Caco-2 (cell line): Measurements from ENCODE around the gene ANK2. TPM values are rescaled to one million over a fixed set of nuclear protein-coding genes. Genes with fewer than 3 reads are reported as not detected.

Source experiments
- BruUV-seq: library from RNA; stranded (reverse); fragments of 400-500 nt; replicated peaks from 2 replicates; lab custom pipeline; 2021; lab: Mats Ljungman, UMichigan
- CTCF ChIA-PET: fragments of 300-600 bp; sonication (Branson Sonifier 250); formaldehyde crosslinking; loops from one replicate; lab custom pipeline; 2022; ENCODE audit warnings: antibody characterized with exemption; lab: Charles Lee
- POLR2A ChIA-PET: fragments of 300-600 bp; sonication (Branson Sonifier 250); formaldehyde crosslinking; loops from one replicate; lab custom pipeline; 2022; ENCODE audit warnings: antibody characterized with exemption; lab: Charles Lee
- DNase-seq, 2 experiments: peaks; one replicate each; pipeline versions ENCODE4 v3.0.0 to v3.0.0-alpha.2; 2020 to 2022
- H3K27me3 ChIP-seq: replicated peaks from 2 replicates; pipeline ENCODE4 v1.6.0; 2011; ENCODE audit warnings: low read length; ENCODE audit not compliant: control insufficient read depth, insufficient read depth
- H3K36me3 ChIP-seq: 2 replicates; pipeline ENCODE4 v1.5.1; 2011; ENCODE audit warnings: low read length; ENCODE audit not compliant: control insufficient read depth, insufficient read depth
- H3K4me1 ChIP-seq: fragments of 250-450 bp; sonication (Bioruptor Pico); 2 replicates; pipeline ENCODE4 v1.5.1; 2020; ENCODE audit warnings: mild to moderate bottlenecking
- H3K4me3 ChIP-seq: 2 replicates; pipeline ENCODE4 v1.5.1; 2011; ENCODE audit warnings: low read depth, mild to moderate bottlenecking, control low read depth, low read length
- H3K9me3 ChIP-seq: fragments of 250-450 bp; sonication (Bioruptor Pico); 2 replicates; pipeline ENCODE4 v1.5.1; 2020; ENCODE audit warnings: mild to moderate bottlenecking, moderate library complexity
- H3K27ac Mint-ChIP-seq: one replicate; pipeline ENCODE4 v1.8.0; 2022; ENCODE audit warnings: mixed read lengths; ENCODE audit not compliant: unreplicated experiment
- H3K27me3 Mint-ChIP-seq: one replicate; pipeline ENCODE4 v1.8.0; 2022; ENCODE audit warnings: mixed read lengths; ENCODE audit not compliant: insufficient read depth, unreplicated experiment
- H3K36me3 Mint-ChIP-seq: one replicate; pipeline ENCODE4 v1.8.0; 2022; ENCODE audit warnings: mild to moderate bottlenecking, mixed read lengths; ENCODE audit not compliant: insufficient read depth, unreplicated experiment
- H3K4me1 Mint-ChIP-seq: one replicate; pipeline ENCODE4 v1.8.0; 2022; ENCODE audit warnings: low read depth, mixed read lengths; ENCODE audit not compliant: unreplicated experiment
- H3K4me3 Mint-ChIP-seq: one replicate; pipeline ENCODE4 v1.8.0; 2022; ENCODE audit warnings: mild to moderate bottlenecking, moderate library complexity, mixed read lengths; ENCODE audit not compliant: unreplicated experiment
- H3K9me3 Mint-ChIP-seq: one replicate; pipeline ENCODE4 v1.8.0; 2022; ENCODE audit warnings: mixed read lengths; ENCODE audit not compliant: unreplicated experiment
- CTCF ChIP-seq, 2 experiments: fragments of 200-600 bp in 1 of 2; IDR thresholded peaks; 1 replicate in 1 of 2; 2 replicates in 1 of 2; pipeline versions ENCODE4 v1.5.1 to v1.8.0; 2011 to 2022; ENCODE audit warnings: antibody characterized with exemption in 1 of 2, control low read depth in 1 of 2, inconsistent platforms in 1 of 2, low read depth in 1 of 2, low read length in 1 of 2, mild to moderate bottlenecking in 1 of 2, moderate library complexity in 1 of 2; ENCODE audit not compliant: insufficient read depth in 1 of 2, severe bottlenecking in 1 of 2, unreplicated experiment in 1 of 2
- intact Hi-C: fragments of 100-400 bp; cut with micrococcal nuclease; formaldehyde crosslinking; loops from one replicate; pipeline ENCODE4 v1.10.0; 2022; ENCODE audit not compliant: unreplicated experiment
- total RNA-seq: library from RNA; stranded (reverse); gene quantifications from 2 replicates; pipeline ENCODE4 v1.2.3, GENCODE V29; 2022

Gene ANK2
- total RNA-seq, 1 experiment from 2014 or later: 26.3 TPM

- H3K27me3 Mint-ChIP-seq: no peaks in the 10 kb centered on the region
- no peak for DNase-seq
- H3K27ac Mint-ChIP-seq: no peak overlapping the region
- Histone ChIP-seq H3K4me3 (no peak overlapping the region), H3K36me3 (no peaks in the 10 kb centered on the region), H3K27me3 (no peaks in the 10 kb centered on the region), H3K9me3 (no peaks in the 10 kb centered on the region), H3K4me1 (0 out of 2 replicates have a peak, but pooled peaks cover 6% of the 10 kb centered on the region)
- POLR2A ChIA-PET: no interaction called here
- no peak for TF ChIP-seq CTCF (IDR thresholded peaks at IDR 0.05; ENCODE audit: insufficient read depth in 1 of 2, low read depth in 1 of 2, low read length in 1 of 2, severe bottlenecking in 1 of 2, unreplicated experiment in 1 of 2)
- H3K9me3 Mint-ChIP-seq: no peaks in the 10 kb centered on the region
- no peaks in the 10 kb centered on the region for H3K36me3 Mint-ChIP-seq
- H3K4me1 Mint-ChIP-seq: no peaks in the 10 kb centered on the region
- CTCF ChIA-PET: interaction anchor here (1.1 kb wide), 1 partner anchor 13 kb away, joined by 3 read pairs; no protein-coding TSS in a partner anchor
- intact Hi-C loops: no loop called here
- H3K4me3 Mint-ChIP-seq: no peak overlapping the region
- BruUV-seq: no TSS peak
These were observed 82.2 kb downstream of the ANK2 start for GRCh38 chr4:113131621-113132020.

- Mint-ChIP-seq H3K27me3 (no peaks in the 10 kb centered on the region), H3K9me3 (no peaks in the 10 kb centered on the region), H3K4me3 (no peak overlapping the region), H3K4me1 (peaks cover 15% of the 10 kb centered on the region), H3K36me3 (no peaks in the 10 kb centered on the region), H3K27ac (no peak overlapping the region)
- peak in 1 of 2 experiments; percentile 22 for DNase-seq
- Histone ChIP-seq H3K36me3 (no peaks in the 10 kb centered on the region), H3K4me1 (peaks cover 34% of the 10 kb centered on the region), H3K9me3 (no peaks in the 10 kb centered on the region), H3K4me3 (no peak overlapping the region), H3K27me3 (no peaks in the 10 kb centered on the region)
- intact Hi-C loops: no loop called here
- ChIA-PET POLR2A (no interaction called here), CTCF (no interaction called here)
- TF ChIP-seq CTCF (IDR thresholded peaks at IDR 0.05; ENCODE audit: insufficient read depth in 1 of 2, low read depth in 1 of 2, low read length in 1 of 2, severe bottlenecking in 1 of 2, unreplicated experiment in 1 of 2): no peak
- no TSS peak for BruUV-seq
These were observed 92.5 kb downstream of the ANK2 start for GRCh38 chr4:113141901-113142346.

GRCh38 chr4:113142351-113142750 is 92.9 kb downstream of the ANK2 start:
- Mint-ChIP-seq H3K27me3 (no peaks in the 10 kb centered on the region), H3K9me3 (no peaks in the 10 kb centered on the region), H3K4me3 (no peak overlapping the region), H3K27ac (no peak overlapping the region), H3K36me3 (no peaks in the 10 kb centered on the region), H3K4me1 (peaks cover 17% of the 10 kb centered on the region)
- CTCF ChIA-PET: no interaction called here
- H3K9me3 ChIP-seq: no peaks in the 10 kb centered on the region
- POLR2A ChIA-PET: no interaction called here
- no peak for DNase-seq
- BruUV-seq: no TSS peak
- peaks cover 36% of the 10 kb centered on the region for H3K4me1 ChIP-seq
- H3K4me3 ChIP-seq: no peak overlapping the region
- TF ChIP-seq CTCF (IDR thresholded peaks at IDR 0.05; ENCODE audit: insufficient read depth in 1 of 2, low read depth in 1 of 2, low read length in 1 of 2, severe bottlenecking in 1 of 2, unreplicated experiment in 1 of 2): no peak
- no peaks in the 10 kb centered on the region for H3K27me3 ChIP-seq
- no peaks in the 10 kb centered on the region for H3K36me3 ChIP-seq
- intact Hi-C loops: no loop called here
